Measurements from ENCODE around the gene PHLPP1. TPM values are rescaled to one million over a fixed set of nuclear protein-coding genes. Genes with fewer than 3 reads are reported as not detected.

Gene PHLPP1
- total and polyA plus RNA-seq, 9 of the 15 experiments (the other 6 are each of a cell fraction or from before 2014, with no cell fraction given): 0.56 to 9.0 (median 4.5) TPM

- H3K4me1 ChIP-seq (replicated peaks in 1 of 2; ENCODE audit: control insufficient read depth in 2 of 2, insufficient read depth in 2 of 2, low read length in 2 of 2): peaks cover 0 to 8% of the 10 kb centered on the region in 2 experiments; a peak in 3 of 5 replicates
- no TSS peak for BruUV-seq (replicated peaks)
- H2AFZ ChIP-seq (ENCODE audit: low read depth, low read length): no peak overlapping the region
- H3K9ac ChIP-seq (ENCODE audit: insufficient read depth in 1 of 2, low read depth in 2 of 2, low read length in 2 of 2): no peak overlapping the region
- FAIRE-seq: no peak
- CTCF ChIA-PET (ENCODE audit: low intra/inter-chr PET ratio): no interaction called here
- WGBS (ENCODE audit: insufficient coverage, low coverage, missing lambda C conversion rate): 68% methylated on average over 5 of the region's 5 CpGs
- H3K4me3 ChIP-seq: no peak overlapping the region
- no peaks in the 10 kb centered on the region for H3K9me3 ChIP-seq (replicated peaks; ENCODE audit: control insufficient read depth, insufficient read depth, low read depth, low read length)
- H3K27ac ChIP-seq (ENCODE audit: extremely low read depth, low read depth, low read length): no peak overlapping the region
- H3K36me3 ChIP-seq (ENCODE audit: control insufficient read depth, insufficient read depth, low read length): no peaks in the 10 kb centered on the region
- H3K9me1 ChIP-seq (ENCODE audit: control insufficient read depth, insufficient read depth, low read length): no peaks in the 10 kb centered on the region
- no peak overlapping the region for H3K4me2 ChIP-seq (ENCODE audit: insufficient read depth, low read length)
- H3K27me3 ChIP-seq (ENCODE audit: control insufficient read depth in 2 of 2, insufficient read depth in 2 of 2, low read length in 2 of 2): no peaks in the 10 kb centered on the region
- in situ Hi-C loops (cut with MboI): no loop called here
- intact Hi-C loops (cut with micrococcal nuclease): no loop called here
- H4K20me1 ChIP-seq (replicated peaks; ENCODE audit: control insufficient read depth, insufficient read depth, low read length): 0 out of 2 replicates have a peak, but pooled peaks cover 6% of the 10 kb centered on the region
- POLR2A ChIA-PET: interaction anchor here (1.7 kb wide), 1 partner anchor 13 kb away, joined by 6 read pairs; no protein-coding TSS in a partner anchor
- ATAC-seq: no peak; the same call in 2 of the 3 replicates
- peaks cover 72% of the 10 kb centered on the region for H3K79me2 ChIP-seq (ENCODE audit: control insufficient read depth, insufficient read depth, low read length)
- no peak for DNase-seq (ENCODE audit: extremely low read depth in 1 of 4, low spot score in 3 of 4)
- TF ChIP-seq SMARCE1 (IDR thresholded peaks at IDR 0.05): no peak
- TF ChIP-seq MNT (conservative IDR thresholded peaks at IDR 0.05): no peak
- TF ChIP-seq THRAP3 (IDR thresholded peaks at IDR 0.05; ENCODE audit: borderline replicate concordance): no peak
- no peak for TF ChIP-seq RREB1 (CRISPR knock-in tag; IDR thresholded peaks at IDR 0.05)
- no peak for TF ChIP-seq MTF1 (CRISPR knock-in tag; IDR thresholded peaks at IDR 0.05; ENCODE audit: borderline replicate concordance)
- no peak for TF ChIP-seq ATF1 (CRISPR knock-in tag; IDR thresholded peaks at IDR 0.05)
- TF ChIP-seq ATF1 (tag; IDR thresholded peaks at IDR 0.05): no peak
- no peak for TF ChIP-seq STAG1 (CRISPR knock-in tag; IDR thresholded peaks at IDR 0.05; ENCODE audit: borderline replicate concordance)
- TF ChIP-seq ZNF511 (CRISPR knock-in tag; IDR thresholded peaks at IDR 0.05): no peak
- no peak for TF ChIP-seq MAFG (tag; conservative IDR thresholded peaks at IDR 0.05)
- no peak for TF ChIP-seq POU5F1 (IDR thresholded peaks at IDR 0.05; ENCODE audit: borderline replicate concordance, low read depth, low read length, partially characterized antibody)
- TF ChIP-seq ZC3H8 (IDR thresholded peaks at IDR 0.05): no peak
- no peak for TF ChIP-seq ZNF766 (CRISPR knock-in tag; conservative IDR thresholded peaks at IDR 0.05)
These were observed 8.4 kb downstream of the PHLPP1 start for GRCh38 chr18:62723666-62724281.
